ENCODE results near the gene NKX1-1. TPM values are rescaled to one million over a fixed set of nuclear protein-coding genes. Genes with fewer than 3 reads are reported as not detected.

NKX1-1 gene
- total RNA-seq, 2 donors from 2014 or later = not detected

DNA sequence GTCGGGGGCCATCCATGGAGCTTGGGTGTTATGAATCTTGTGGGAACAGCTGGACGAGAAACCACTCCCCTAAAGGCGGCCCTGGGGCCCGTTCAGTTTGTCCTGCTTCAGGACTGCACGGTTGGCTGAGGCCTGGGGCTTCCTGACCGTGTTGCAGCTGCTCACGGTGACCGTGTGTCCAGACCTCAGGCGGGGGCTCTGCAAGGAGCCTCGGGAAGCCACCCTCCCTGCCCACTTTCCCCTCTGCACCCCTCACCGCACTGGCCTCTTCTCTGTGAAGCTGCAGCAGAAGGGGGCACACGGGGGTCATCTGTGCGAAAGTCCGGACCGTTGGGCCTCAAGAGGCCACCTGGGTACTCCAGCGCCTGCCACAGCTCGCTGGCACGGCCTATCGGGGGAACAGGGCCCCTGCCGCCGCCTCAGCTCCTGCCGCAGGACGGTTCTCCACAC, 29.8 kb downstream of the NKX1-1 start:
- Mint-ChIP-seq H3K9me3 (no peaks in the 10 kb centered on the region), H3K36me3 (ENCODE audit: low read depth) (peaks cover 15% of the 10 kb centered on the region), H3K27me3 (ENCODE audit: insufficient read depth) (no peaks in the 10 kb centered on the region), H3K4me1 (no peaks in the 10 kb centered on the region), H3K27ac (no peak overlapping the region), H3K4me3 (no peak overlapping the region)
- Histone ChIP-seq H3K4me3 (ENCODE audit: low read length) (no peak overlapping the region), H3K27ac (ENCODE audit: low read depth, low read length) (no peak overlapping the region), H3K9ac (ENCODE audit: extremely low read depth, low read length, poor library complexity, severe bottlenecking) (no peak overlapping the region), H3K27me3 (ENCODE audit: control insufficient read depth, insufficient read depth, low read length, poor library complexity, severe bottlenecking) (no peaks in the 10 kb centered on the region), H3K36me3 (ENCODE audit: control insufficient read depth, insufficient read depth, low read length) (peaks cover 1% of the 10 kb centered on the region), H3K9me3 (ENCODE audit: control insufficient read depth, low read length) (no peaks in the 10 kb centered on the region), H3K4me1 (ENCODE audit: control insufficient read depth, insufficient read depth, low read length) (no peaks in the 10 kb centered on the region)
- peak; percentile 32 for DNase-seq
- TF ChIP-seq, protein P1, sequence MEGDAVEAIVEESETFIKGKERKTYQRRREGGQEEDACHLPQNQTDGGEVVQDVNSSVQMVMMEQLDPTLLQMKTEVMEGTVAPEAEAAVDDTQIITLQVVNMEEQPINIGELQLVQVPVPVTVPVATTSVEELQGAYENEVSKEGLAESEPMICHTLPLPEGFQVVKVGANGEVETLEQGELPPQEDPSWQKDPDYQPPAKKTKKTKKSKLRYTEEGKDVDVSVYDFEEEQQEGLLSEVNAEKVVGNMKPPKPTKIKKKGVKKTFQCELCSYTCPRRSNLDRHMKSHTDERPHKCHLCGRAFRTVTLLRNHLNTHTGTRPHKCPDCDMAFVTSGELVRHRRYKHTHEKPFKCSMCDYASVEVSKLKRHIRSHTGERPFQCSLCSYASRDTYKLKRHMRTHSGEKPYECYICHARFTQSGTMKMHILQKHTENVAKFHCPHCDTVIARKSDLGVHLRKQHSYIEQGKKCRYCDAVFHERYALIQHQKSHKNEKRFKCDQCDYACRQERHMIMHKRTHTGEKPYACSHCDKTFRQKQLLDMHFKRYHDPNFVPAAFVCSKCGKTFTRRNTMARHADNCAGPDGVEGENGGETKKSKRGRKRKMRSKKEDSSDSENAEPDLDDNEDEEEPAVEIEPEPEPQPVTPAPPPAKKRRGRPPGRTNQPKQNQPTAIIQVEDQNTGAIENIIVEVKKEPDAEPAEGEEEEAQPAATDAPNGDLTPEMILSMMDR (conservative IDR thresholded peaks at IDR 0.05) = no peak
- 87 to 94% methylated on average over 13 to 23 of the region's 23 CpGs for WGBS, 2 experiments (ENCODE audit: insufficient coverage in 1 of 2, insufficient read length in 1 of 2)

- H3K27me3 Mint-ChIP-seq (ENCODE audit: insufficient read depth) = no peaks in the 10 kb centered on the region
- no peak overlapping the region for H3K4me3 Mint-ChIP-seq
- WGBS, 2 experiments (ENCODE audit: insufficient coverage in 1 of 2, insufficient read length in 1 of 2) = 90 to 100% methylated on average over 10 to 17 of the region's 17 CpGs
These were observed 30.4 kb downstream of the NKX1-1 start for GRCh38 chr4:1375761-1376322.

DNA sequence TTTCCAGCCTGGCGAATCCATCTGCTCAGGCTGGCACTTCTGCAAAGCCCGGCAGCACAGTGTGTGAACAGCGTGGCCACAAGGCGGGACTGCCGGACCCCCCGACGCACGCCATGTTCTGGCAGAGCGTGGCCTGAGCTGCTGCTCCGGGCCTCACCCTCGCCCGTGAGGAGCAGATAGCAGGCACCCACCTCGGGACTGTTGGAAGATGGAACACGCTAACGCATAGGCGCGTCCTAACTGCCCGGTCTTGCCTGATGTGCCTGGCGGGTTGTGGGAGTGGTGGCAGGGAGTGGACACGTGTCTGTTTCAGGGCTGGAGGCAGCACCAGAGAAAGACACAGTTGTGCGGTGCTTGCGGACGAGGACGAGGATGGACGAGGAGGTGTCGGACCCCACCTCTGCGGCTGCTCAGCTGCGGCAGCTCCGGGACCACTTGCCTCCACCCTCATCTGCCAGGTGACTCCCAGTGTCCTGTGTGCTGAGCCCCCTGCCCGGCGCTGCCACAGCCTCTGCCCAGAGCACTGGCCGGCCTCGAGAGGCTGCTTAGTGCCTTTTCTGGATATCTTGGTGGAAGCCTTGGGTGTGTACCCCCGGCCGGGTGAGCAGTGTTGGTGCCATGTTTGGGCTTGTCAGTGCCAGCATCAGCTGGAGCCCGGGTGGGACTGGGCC, 31.1 kb downstream of the NKX1-1 start:
- Histone ChIP-seq H3K4me3 (ENCODE audit: low read length) (no peak overlapping the region), H3K9me3 (ENCODE audit: control insufficient read depth, low read length) (no peaks in the 10 kb centered on the region), H3K27ac (ENCODE audit: low read depth, low read length) (no peak overlapping the region), H3K27me3 (ENCODE audit: control insufficient read depth, insufficient read depth, low read length, poor library complexity, severe bottlenecking) (no peaks in the 10 kb centered on the region), H3K9ac (ENCODE audit: extremely low read depth, low read length, poor library complexity, severe bottlenecking) (no peak overlapping the region), H3K36me3 (ENCODE audit: control insufficient read depth, insufficient read depth, low read length) (peaks cover 3% of the 10 kb centered on the region), H3K4me1 (ENCODE audit: control insufficient read depth, insufficient read depth, low read length) (no peaks in the 10 kb centered on the region)
- Mint-ChIP-seq H3K27me3 (ENCODE audit: insufficient read depth) (no peaks in the 10 kb centered on the region), H3K4me1 (no peaks in the 10 kb centered on the region), H3K27ac (no peak overlapping the region), H3K9me3 (no peaks in the 10 kb centered on the region), H3K36me3 (ENCODE audit: low read depth) (peaks cover 22% of the 10 kb centered on the region), H3K4me3 (no peak overlapping the region)
- WGBS, 2 experiments (ENCODE audit: insufficient coverage in 1 of 2, insufficient read length in 1 of 2) = 95% methylated on average over 34 to 36 of the region's 36 CpGs
- TF ChIP-seq, protein P1 (conservative IDR thresholded peaks at IDR 0.05) = no peak
- peak; percentile 29 for DNase-seq

More at GRCh38 chr4:1375761-1376322, 30.4 kb downstream of the NKX1-1 start:
- Mint-ChIP-seq H3K27ac (no peak overlapping the region), H3K9me3 (no peaks in the 10 kb centered on the region), H3K36me3 (ENCODE audit: low read depth) (peaks cover 21% of the 10 kb centered on the region), H3K4me1 (no peaks in the 10 kb centered on the region)
- TF ChIP-seq, protein P1 (conservative IDR thresholded peaks at IDR 0.05) = no peak
- no peaks in the 10 kb centered on the region for H3K27me3 ChIP-seq (ENCODE audit: control insufficient read depth, insufficient read depth, low read length, poor library complexity, severe bottlenecking)
- H3K9ac ChIP-seq (ENCODE audit: extremely low read depth, low read length, poor library complexity, severe bottlenecking) = no peak overlapping the region
- DNase-seq = peak; percentile 29
- H3K9me3 ChIP-seq (ENCODE audit: control insufficient read depth, low read length) = no peaks in the 10 kb centered on the region
- peaks cover 3% of the 10 kb centered on the region for H3K36me3 ChIP-seq (ENCODE audit: control insufficient read depth, insufficient read depth, low read length)
- H3K4me1 ChIP-seq (ENCODE audit: control insufficient read depth, insufficient read depth, low read length) = no peaks in the 10 kb centered on the region
- H3K4me3 ChIP-seq (ENCODE audit: low read length) = no peak overlapping the region
- no peak overlapping the region for H3K27ac ChIP-seq (ENCODE audit: low read depth, low read length)
